GM12878 (cell line): ENCODE data around the gene MYLK4. TPM values are rescaled to one million over a fixed set of nuclear protein-coding genes. Genes with fewer than 3 reads are reported as not detected.

Experiments
- ATAC-seq: fragments of 200-7000 bp; cut with Tn5 transposase; 3 replicates; pipeline ENCODE4 v1.9.1; 2020; ENCODE audit warnings: mild to moderate bottlenecking, moderate library complexity
- BruUV-seq: library from RNA; stranded (reverse); fragments of 400-500 nt; replicated peaks from 2 replicates; lab custom pipeline; 2021; lab: Mats Ljungman, UMichigan
- CTCF ChIA-PET: fragments of 300-600 bp; sonication (Branson Sonifier 250); formaldehyde crosslinking; extraction: SDS; loops from one replicate; lab custom pipeline; 2021; ENCODE audit warnings: inconsistent platforms; lab: Yijun Ruan, JAX
- POLR2A ChIA-PET: fragments of 350-600 bp; formaldehyde crosslinking; extraction: SDS; loops from one replicate; lab custom pipeline; 2021; ENCODE audit warnings: inconsistent platforms; lab: Charles Lee
- RAD21 ChIA-PET: fragments of 300-600 bp; sonication (Branson Sonifier 250); formaldehyde crosslinking; loops from one replicate; lab custom pipeline; 2023; ENCODE audit warnings: antibody characterized with exemption; ENCODE audit not compliant: unreplicated experiment; lab: Charles Lee
- SMC1A ChIA-PET: fragments of 300-600 bp; sonication (Branson Sonifier 250); formaldehyde crosslinking; loops from one replicate; lab custom pipeline; 2023; ENCODE audit not compliant: unreplicated experiment, uncharacterized antibody; lab: Charles Lee
- DNase-seq: peaks from one replicate; pipeline ENCODE4 v3.0.0-alpha.2; 2011; ENCODE audit warnings: low read depth, low spot score
- FAIRE-seq: peaks from 3 replicates; lab custom pipeline; 2011; peaks lifted over from hg19 to GRCh38; lab: Jason Lieb, UNC
- H2AFZ ChIP-seq: 2 replicates; pipeline ENCODE4 v1.6.0; 2011; ENCODE audit warnings: low read depth, low read length, control low read depth; ENCODE audit not compliant: control insufficient read depth
- H3K27ac ChIP-seq: 2 replicates; pipeline ENCODE4 v1.5.1; 2011; ENCODE audit warnings: control low read depth; ENCODE audit not compliant: control insufficient read depth, insufficient read depth
- H3K27me3 ChIP-seq, 2 experiments: replicated peaks in 1 of 2; 2 replicates each; pipeline versions ENCODE4 v1.6.0 to v1.6.1; 2011; ENCODE audit warnings: low read length in 1 of 2; ENCODE audit not compliant: control insufficient read depth in 2 of 2, insufficient read depth in 2 of 2
- H3K36me3 ChIP-seq, 2 experiments: 2 replicates each; pipeline ENCODE4 v1.5.1; 2011; ENCODE audit warnings: low read length in 1 of 2; ENCODE audit not compliant: control insufficient read depth in 2 of 2, insufficient read depth in 2 of 2
- H3K4me1 ChIP-seq: 2 replicates; pipeline ENCODE4 v1.6.1; 2011; ENCODE audit warnings: mild to moderate bottlenecking, low read length, moderate library complexity, mixed read lengths; ENCODE audit not compliant: control insufficient read depth, insufficient read depth
- H3K4me2 ChIP-seq: 2 replicates; pipeline ENCODE4 v1.6.0; 2011; ENCODE audit warnings: control low read depth; ENCODE audit not compliant: control insufficient read depth, insufficient read depth
- H3K4me3 ChIP-seq: fragments of 200-600 bp; sonication (generic); 2 replicates; pipeline ENCODE4 v1.5.1; 2016
- H3K79me2 ChIP-seq: 2 replicates; pipeline ENCODE4 v1.6.0; 2011; ENCODE audit warnings: low read length; ENCODE audit not compliant: control insufficient read depth, insufficient read depth
- H3K9ac ChIP-seq: 2 replicates; pipeline ENCODE4 v1.8.0; 2011; ENCODE audit warnings: low read length, control low read depth, mixed read lengths; ENCODE audit not compliant: control insufficient read depth, insufficient read depth
- H3K9me3 ChIP-seq: replicated peaks from 3 replicates; pipeline ENCODE4 v1.5.1; 2011; ENCODE audit warnings: mild to moderate bottlenecking, low read length; ENCODE audit not compliant: control insufficient read depth, insufficient read depth
- H4K20me1 ChIP-seq: 2 replicates; pipeline ENCODE4 v1.6.0; 2011; ENCODE audit not compliant: control insufficient read depth, insufficient read depth
- BMI1 ChIP-seq: fragments of 450-650 bp; IDR thresholded peaks from 2 replicates; pipeline ENCODE4 v1.6.1; 2016; ENCODE audit warnings: mild to moderate bottlenecking, moderate library complexity, borderline replicate concordance
- BRCA1 ChIP-seq: IDR thresholded peaks from 2 replicates; pipeline ENCODE4 v1.6.1; 2011; ENCODE audit warnings: low read depth, low read length, improper control_type of control experiment
- CREB1 ChIP-seq: IDR thresholded peaks from 2 replicates; pipeline ENCODE4 v1.6.1; 2012; ENCODE audit warnings: low read depth, mild to moderate bottlenecking, inconsistent platforms
- FOXK2 ChIP-seq: fragments of 450-650 bp; IDR thresholded peaks from 2 replicates; pipeline ENCODE4 v1.6.1; 2017; ENCODE audit warnings: mild to moderate bottlenecking, moderate library complexity
- KDM1A ChIP-seq: fragments of 200-600 bp; sonication (generic); IDR thresholded peaks from 2 replicates; pipeline ENCODE4 v1.6.1; 2016; ENCODE audit warnings: borderline replicate concordance
- MEF2B ChIP-seq: fragments of 450-650 bp; IDR thresholded peaks from 2 replicates; pipeline ENCODE4 v1.6.1; 2018; ENCODE audit warnings: mild to moderate bottlenecking, moderate library complexity; ENCODE audit not compliant: partially characterized antibody, poor library complexity, severe bottlenecking
- MTA2 ChIP-seq: fragments of 450-650 bp; IDR thresholded peaks from 2 replicates; pipeline ENCODE4 v1.6.1; 2016; ENCODE audit warnings: low read depth, mild to moderate bottlenecking, moderate library complexity
- RCOR1 ChIP-seq: conservative IDR thresholded peaks from 2 replicates; pipeline ENCODE4 v1.6.1; 2012; ENCODE audit warnings: low read depth, low read length, improper control_type of control experiment
- SMC3 ChIP-seq: IDR thresholded peaks from 2 replicates; pipeline ENCODE4 v1.6.1; 2011; ENCODE audit warnings: low read length, improper control_type of control experiment, borderline replicate concordance
- WGBS: methylation state at CpG from one replicate; pipeline ENCODE4 v1.1.6; 2016; ENCODE audit warnings: low lambda C conversion rate; ENCODE audit not compliant: insufficient replicate concordance, insufficient coverage; ENCODE audit errors: missing lambda C conversion rate; 5-methylcytosine and 5-hydroxymethylcytosine counted together
- in situ Hi-C: fragments of 300-500 bp; cut with MboI; formaldehyde crosslinking; loops from 9 replicates; pipeline ENCODE4 v1.14.3; 2018; ENCODE audit warnings: mixed read lengths
- intact Hi-C: fragments of 100-400 bp; cut with micrococcal nuclease; formaldehyde crosslinking; loops from one replicate; pipeline ENCODE4 v1.14.2; 2022; ENCODE audit not compliant: unreplicated experiment
- polyA plus RNA-seq, 11 experiments: library from polyadenylated mRNA; depleted of rRNA in 4 of 11; unstranded in 6 of 11; stranded (reverse) in 5 of 11; fragments of >200 nt; fragmentation: Nextera tagmentation in 4 of 11; fragmentation: Illumina TruSeq in 1 of 11; extraction: Ambion mirVana in 4 of 11; extraction: Trizol in 1 of 11; gene quantifications; 1 replicate in 1 of 11; 2 replicates in 10 of 11; pipeline versions ENCODE4 v1.2.1 to v1.2.3, GENCODE V29; 2011 to 2016; ENCODE audit warnings: inconsistent platforms in 2 of 11, missing spikeins in 2 of 11, low read depth in 1 of 11
- total RNA-seq, 4 experiments: library from RNA; depleted of rRNA in 3 of 4; stranded (reverse); fragments of >200 nt in 3 of 4; fragmentation: Illumina TruSeq in 1 of 4; extraction: Trizol in 1 of 4; gene quantifications; 2 replicates each; pipeline versions ENCODE4 v1.2.1 to v1.2.3, GENCODE V29; 2013 to 2021
- TF ChIP-seq, protein P1 (sequence below): fragments of 450-650 bp; IDR thresholded peaks from 2 replicates; pipeline ENCODE4 v1.6.1; 2017; ENCODE audit warnings: low read depth, mild to moderate bottlenecking, moderate library complexity
- TF ChIP-seq, protein P2 (sequence below): fragments of 150-350 bp; IDR thresholded peaks from 2 replicates; pipeline ENCODE4 v1.6.1; 2014; ENCODE audit warnings: mild to moderate bottlenecking, low read depth, low read length

MYLK4 gene
- total and polyA plus RNA-seq, 10 of the 15 experiments (the other 5 are each of a cell fraction or from before 2014, with no cell fraction given), result under 0.01 to 0.09 (median 0.05) TPM; not detected in 1

GRCh38 chr6:2780102-2780737 lies 29.5 kb upstream of the MYLK4 start:
- CTCF ChIA-PET, result interaction anchor here (0.8 to 1.8 kb wide), 5 partner anchors 10 to 131 kb away, joined by 3 to 5 read pairs (median 4); partner anchors contain the start of gene WRNIP1
- Histone ChIP-seq H4K20me1 (peaks cover 7% of the 10 kb centered on the region), H3K9ac (no peak overlapping the region), H3K4me3 (no peak overlapping the region), H3K27me3 (no peaks in the 10 kb centered on the region), H3K36me3 (peaks cover 24 to 29% of the 10 kb centered on the region in 2 experiments), H3K9me3 (no peaks in the 10 kb centered on the region), H3K79me2 (peaks cover 6% of the 10 kb centered on the region), H3K4me2 (no peak overlapping the region), H2AFZ (no peak overlapping the region), H3K4me1 (no peaks in the 10 kb centered on the region), H3K27ac (no peak overlapping the region)
- TF ChIP-seq BRCA1 (no peak), MEF2B (no peak), MTA2 (no peak), CREB1 (no peak), KDM1A (no peak), SMC3 (no peak), FOXK2 (no peak), BMI1 (no peak), RCOR1 (no peak)
- TF ChIP-seq, protein P1, sequence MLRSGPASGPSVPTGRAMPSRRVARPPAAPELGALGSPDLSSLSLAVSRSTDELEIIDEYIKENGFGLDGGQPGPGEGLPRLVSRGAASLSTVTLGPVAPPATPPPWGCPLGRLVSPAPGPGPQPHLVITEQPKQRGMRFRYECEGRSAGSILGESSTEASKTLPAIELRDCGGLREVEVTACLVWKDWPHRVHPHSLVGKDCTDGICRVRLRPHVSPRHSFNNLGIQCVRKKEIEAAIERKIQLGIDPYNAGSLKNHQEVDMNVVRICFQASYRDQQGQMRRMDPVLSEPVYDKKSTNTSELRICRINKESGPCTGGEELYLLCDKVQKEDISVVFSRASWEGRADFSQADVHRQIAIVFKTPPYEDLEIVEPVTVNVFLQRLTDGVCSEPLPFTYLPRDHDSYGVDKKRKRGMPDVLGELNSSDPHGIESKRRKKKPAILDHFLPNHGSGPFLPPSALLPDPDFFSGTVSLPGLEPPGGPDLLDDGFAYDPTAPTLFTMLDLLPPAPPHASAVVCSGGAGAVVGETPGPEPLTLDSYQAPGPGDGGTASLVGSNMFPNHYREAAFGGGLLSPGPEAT, result no peak
- TF ChIP-seq, protein P2, sequence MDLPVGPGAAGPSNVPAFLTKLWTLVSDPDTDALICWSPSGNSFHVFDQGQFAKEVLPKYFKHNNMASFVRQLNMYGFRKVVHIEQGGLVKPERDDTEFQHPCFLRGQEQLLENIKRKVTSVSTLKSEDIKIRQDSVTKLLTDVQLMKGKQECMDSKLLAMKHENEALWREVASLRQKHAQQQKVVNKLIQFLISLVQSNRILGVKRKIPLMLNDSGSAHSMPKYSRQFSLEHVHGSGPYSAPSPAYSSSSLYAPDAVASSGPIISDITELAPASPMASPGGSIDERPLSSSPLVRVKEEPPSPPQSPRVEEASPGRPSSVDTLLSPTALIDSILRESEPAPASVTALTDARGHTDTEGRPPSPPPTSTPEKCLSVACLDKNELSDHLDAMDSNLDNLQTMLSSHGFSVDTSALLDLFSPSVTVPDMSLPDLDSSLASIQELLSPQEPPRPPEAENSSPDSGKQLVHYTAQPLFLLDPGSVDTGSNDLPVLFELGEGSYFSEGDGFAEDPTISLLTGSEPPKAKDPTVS, result no peak
- FAIRE-seq (no peak), ATAC-seq (no peak), DNase-seq (no peak)
- SMC1A ChIA-PET, result interaction anchor here (0.6 to 2.6 kb wide), 2 partner anchors 11 to 1043 kb away, joined by 4 to 9 read pairs; no protein-coding TSS in a partner anchor
- BruUV-seq, result no TSS peak
- POLR2A ChIA-PET, result no interaction called here
- RAD21 ChIA-PET, result interaction anchor here (1.3 kb wide), 1 partner anchor 12 kb away, joined by 3 read pairs; no protein-coding TSS in a partner anchor
- in situ Hi-C loops, result no loop called here
- intact Hi-C loops, result no loop called here
- WGBS, result 94% methylated on average over 9 of the region's 9 CpGs
